DOHH2 (cell line): Measurements from ENCODE around the gene DENND1A.
"Not testable (repeated sequence)": the region's sequence is repeated elsewhere in the genome, so short reads cannot be mapped to it uniquely, and the experiment has no call there.

ENCODE experiments used
- CTCF ChIP-seq: fragments of 200-600 bp; sonication (generic); IDR thresholded peaks from one replicate; pipeline ENCODE4 v1.5.1; 2014; ENCODE audit warnings: antibody characterized with exemption, mild to moderate bottlenecking, low read depth, low read length; ENCODE audit not compliant: poor library complexity, severe bottlenecking
- EZH2phosphoT487 ChIP-seq: fragments of 200-600 bp; sonication (generic); IDR thresholded peaks from 2 replicates; pipeline ENCODE4 v1.6.1; 2017; ENCODE audit warnings: borderline replicate concordance, mild to moderate bottlenecking, antibody characterized with exemption, low read length, moderate library complexity, mixed read lengths

- TF ChIP-seq CTCF, EZH2phosphoT487: not testable (repeated sequence)
Observed at GRCh38 chr9:123903550-123903949, 26.4 kb downstream of the DENND1A start.
